NCI-H524 (cell line): ENCODE data around the gene SEMA3F.
"Not testable (repeated sequence)": the region's sequence is repeated elsewhere in the genome, so short reads cannot be mapped to it uniquely, and the experiment has no call there.

Source experiments
- DNase-seq, 2 experiments: peaks; one replicate each; lab custom pipeline; 2025; lab: John Stamatoyannopoulos, UW

Gene SEMA3F

GRCh38 chr3:50193746-50194127, 38.6 kb downstream of the SEMA3F start:
- DNase-seq, result peak in 1 of 2 experiments; percentile 22

GRCh38 chr3:50194128-50194902, 39.2 kb downstream of the SEMA3F start:
- DNase-seq, result peak; percentile 51 to 79

GRCh38 chr3:50194903-50195500, 39.9 kb downstream of the SEMA3F start:
- DNase-seq, result no peak

GRCh38 chr3:50195501-50196252, 40.6 kb downstream of the SEMA3F start:
- no peak for DNase-seq

- DNase-seq, result no peak
These were observed 41.2 kb downstream of the SEMA3F start for GRCh38 chr3:50196253-50196801.

GRCh38 chr3:50201573-50202315, 46.6 kb downstream of the SEMA3F start:
- no peak for DNase-seq

- DNase-seq, result no peak
These were observed 47.4 kb downstream of the SEMA3F start for GRCh38 chr3:50202353-50203112.

GRCh38 chr3:50203113-50203808, 48.1 kb downstream of the SEMA3F start:
- no peak for DNase-seq

- DNase-seq, result peak in 1 of 2 experiments; percentile 19
These were observed 49.0 kb downstream of the SEMA3F start for GRCh38 chr3:50203809-50204803.

- peak in 1 of 2 experiments; percentile 36 for DNase-seq
These were observed 49.8 kb downstream of the SEMA3F start, which contains the start of gene SLC38A3 for GRCh38 chr3:50204804-50205412. SLC38A3 (plus strand) TSS chr3:50205271; CDS start chr3:50214200, 8,929 bp downstream.

GRCh38 chr3:50205413-50206276, 50.5 kb downstream of the SEMA3F start:
- peak in 1 of 2 experiments; percentile 36 for DNase-seq

GRCh38 chr3:50207359-50208042, 52.4 kb downstream of the SEMA3F start:
- no peak for DNase-seq

- no peak for DNase-seq
These were observed 53.7 kb downstream of the SEMA3F start for GRCh38 chr3:50208677-50209344.

GRCh38 chr3:50210176-50210509, 55.0 kb downstream of the SEMA3F start:
- DNase-seq, result no peak

GRCh38 chr3:50210510-50211367, 55.6 kb downstream of the SEMA3F start:
- no peak for DNase-seq

GRCh38 chr3:50211368-50211717, 56.2 kb downstream of the SEMA3F start:
- DNase-seq, result not testable (repeated sequence)
